Fibroblast of skin of left quadriceps (primary cell): Measurements from ENCODE around the gene DEFB125.
"Not testable (repeated sequence)": the region's sequence is repeated elsewhere in the genome, so short reads cannot be mapped to it uniquely, and the experiment has no call there.

Experiments used
- DNase-seq, 2 experiments: peaks; one replicate each; pipeline ENCODE4 v3.0.0-alpha.2; 2013; ENCODE audit warnings: low read depth in 2 of 2

DEFB125 gene, protein sequence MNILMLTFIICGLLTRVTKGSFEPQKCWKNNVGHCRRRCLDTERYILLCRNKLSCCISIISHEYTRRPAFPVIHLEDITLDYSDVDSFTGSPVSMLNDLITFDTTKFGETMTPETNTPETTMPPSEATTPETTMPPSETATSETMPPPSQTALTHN

DNA sequence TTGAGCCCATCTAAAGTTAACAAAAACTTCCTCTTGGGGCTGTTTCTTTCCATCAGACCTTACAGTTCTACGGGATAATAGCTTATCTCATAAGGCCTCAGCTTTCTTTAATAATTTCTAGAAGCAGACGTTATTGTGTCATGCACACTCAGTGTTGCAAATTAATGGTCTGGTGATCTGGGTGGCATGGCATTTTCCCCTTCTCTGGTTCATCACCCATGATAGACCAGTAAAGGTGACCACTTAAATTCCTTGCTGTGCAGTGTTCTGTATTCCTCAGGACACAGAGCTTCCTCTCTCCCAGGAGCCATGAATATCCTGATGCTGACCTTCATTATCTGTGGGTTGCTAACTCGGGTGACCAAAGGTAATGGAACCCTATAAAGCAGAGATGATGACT lies at the start of gene DEFB125:
Gene DEFB125, plus strand, starts transcription at position 272 of the 400 bp plus-strand sequence. Its CDS starts 38 bp downstream, at position 310.
- DNase-seq = no peak

DNA sequence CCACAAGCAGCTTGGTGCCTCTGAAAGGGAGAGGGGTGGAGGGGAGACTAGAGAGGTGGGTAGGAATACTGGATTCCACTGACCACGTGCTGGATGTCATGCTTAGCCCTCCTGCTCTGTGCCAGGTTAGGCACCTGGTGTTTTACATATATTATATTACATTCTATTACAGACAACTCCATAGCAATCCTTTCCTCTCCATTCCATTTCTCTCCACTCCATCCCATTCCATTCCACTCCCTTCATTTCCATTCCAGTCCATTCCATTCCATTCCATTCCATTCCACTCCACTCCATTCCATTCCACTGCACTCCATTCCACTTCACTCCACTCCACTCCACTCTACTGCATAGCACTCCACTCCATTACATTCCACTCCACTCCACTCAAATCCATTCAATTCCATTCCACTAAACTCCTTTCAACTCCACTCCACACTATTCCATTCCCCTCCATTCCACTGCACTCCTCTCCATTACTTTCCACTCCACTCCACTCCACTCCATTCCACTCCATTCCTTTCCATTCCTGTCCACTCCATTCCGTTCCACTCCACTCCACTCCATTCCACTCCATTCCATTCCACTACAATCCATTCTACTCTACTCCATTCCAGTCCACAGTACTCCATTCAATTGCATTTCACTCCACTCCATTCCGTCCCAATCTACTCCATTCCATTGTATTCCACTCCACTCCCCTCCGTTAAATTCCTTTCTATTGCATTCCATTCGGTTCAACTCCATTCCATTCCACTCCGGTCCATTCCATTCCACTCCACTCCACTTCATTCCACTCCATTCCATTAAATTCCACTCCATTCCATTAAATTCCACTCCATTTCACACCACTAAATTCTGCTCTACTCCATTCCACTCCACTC lies 27.2 kb upstream of the DEFB125 start:
- DNase-seq = no peak

DNA sequence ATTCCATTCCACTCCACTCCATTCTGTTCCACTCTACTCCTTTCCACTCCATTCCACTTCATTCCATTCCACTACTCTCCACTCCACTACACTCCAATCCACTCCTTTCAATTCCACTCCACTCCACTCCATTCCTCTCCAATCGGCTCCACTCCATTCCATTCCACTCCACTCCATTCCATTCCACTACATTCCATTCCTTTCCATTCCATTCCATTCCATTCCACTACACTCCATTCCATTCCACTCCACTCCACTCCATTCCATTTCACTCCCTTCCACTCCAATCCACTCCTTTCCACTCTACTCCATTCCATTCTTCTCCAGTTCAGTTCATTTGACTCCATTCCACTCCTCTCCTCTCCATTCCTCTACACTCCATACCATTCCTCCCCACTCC lies 26.2 kb upstream of the DEFB125 start:
- DNase-seq = no peak

DNA sequence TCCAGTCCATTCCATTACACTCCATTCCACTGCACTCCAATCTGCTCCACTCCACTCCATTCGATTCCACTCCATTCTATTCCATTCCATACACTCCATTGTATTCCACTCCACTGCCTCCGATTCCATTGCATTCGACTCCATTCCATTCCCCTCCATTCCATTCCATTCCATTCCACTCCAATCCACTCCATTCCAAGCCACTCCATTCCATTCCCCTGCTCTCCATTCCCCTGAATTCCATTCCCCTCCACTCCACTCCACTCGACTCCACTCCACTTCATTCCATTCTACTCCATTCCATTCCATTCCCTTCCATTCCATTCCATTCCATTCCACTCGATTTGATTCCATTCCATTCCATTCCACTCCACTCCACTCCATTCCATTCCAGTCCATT lies 25.7 kb upstream of the DEFB125 start:
- no peak for DNase-seq

DNA sequence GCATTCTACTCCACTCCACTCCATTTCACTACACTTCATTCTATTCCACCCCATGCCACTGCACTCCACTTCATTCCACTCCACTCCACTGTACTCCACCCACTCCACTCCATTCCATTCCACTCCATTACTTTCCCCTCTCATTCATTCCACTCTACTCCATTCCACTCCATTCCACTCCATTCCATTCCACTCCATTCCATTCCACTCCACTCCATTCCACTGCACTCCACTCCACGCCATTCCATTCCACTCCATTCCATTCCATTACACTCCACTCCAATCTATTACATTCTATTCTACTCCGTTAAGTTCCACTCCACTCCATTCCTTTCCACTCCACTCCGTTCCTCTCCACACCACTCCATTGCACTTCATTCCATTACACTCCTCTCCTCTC lies 25.0 kb upstream of the DEFB125 start:
- no peak for DNase-seq

DNA sequence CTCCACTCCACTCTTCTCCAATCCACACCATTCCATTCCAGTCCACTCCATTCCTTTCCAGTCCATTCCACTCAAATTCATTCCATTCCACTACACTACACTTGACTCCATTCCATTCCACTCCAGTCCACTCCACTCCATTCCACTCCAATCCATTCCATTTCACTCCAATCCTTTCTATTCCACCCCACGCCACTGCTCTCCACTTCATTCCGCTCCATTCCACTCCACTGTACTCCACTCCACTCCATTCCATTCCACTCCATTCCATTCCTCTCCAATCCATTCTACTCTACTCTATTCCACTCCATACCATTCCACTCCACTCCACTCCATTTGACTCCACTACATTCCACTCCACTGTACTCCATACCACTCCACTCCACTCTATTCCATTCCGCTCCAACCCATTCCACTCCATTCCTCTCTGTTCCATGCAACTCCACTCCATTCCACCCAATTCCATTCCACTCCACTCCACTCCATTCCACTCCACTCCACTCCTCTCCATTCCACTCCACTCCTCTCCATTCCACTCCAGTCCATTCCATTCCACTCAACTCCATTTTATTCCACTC lies 23.4 kb upstream of the DEFB125 start:
- DNase-seq = no peak

DNA sequence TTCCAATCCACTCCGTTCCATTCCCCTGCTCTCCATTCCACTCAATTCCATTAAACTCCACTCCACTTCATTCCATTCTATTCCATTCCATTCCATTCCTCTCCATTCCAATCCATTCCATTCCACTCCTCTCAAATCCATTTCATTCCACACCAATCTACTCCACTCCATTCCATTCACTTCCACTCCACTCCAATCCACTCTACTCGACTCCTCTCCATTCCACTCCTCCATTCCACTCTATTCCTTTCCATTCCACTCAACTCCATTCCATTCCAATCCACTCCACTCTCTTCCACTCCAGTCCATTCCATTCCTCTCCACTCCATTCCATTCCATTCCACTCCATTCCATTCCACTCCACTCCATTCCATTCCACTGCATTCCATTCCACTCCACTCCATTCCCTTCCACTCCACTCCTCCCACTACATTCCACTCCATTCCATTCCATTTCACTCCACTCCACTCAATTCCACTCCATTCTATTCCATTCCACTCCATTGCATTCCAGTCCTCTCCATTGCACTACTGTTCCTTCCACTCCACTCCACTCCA lies 22.6 kb upstream of the DEFB125 start:
- no peak for DNase-seq

DNA sequence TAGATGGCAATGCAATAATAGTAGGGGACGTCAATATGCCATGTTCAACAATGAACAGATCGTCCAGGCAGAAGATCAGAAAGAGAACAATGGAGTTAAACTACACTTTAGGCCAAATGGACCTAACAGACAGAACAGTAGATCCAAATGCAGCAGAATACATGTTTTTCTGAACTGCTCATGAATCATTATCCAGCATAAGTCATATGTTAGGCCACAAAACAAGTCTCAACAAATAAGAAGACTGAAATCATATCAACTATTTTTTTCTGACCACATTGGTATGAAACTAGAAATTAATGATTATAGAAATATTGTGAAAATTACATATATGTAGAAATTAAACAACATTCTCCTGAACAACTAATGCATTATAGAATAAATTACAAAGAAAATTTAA lies 10.2 kb upstream of the DEFB125 start:
- no peak for DNase-seq

DNA sequence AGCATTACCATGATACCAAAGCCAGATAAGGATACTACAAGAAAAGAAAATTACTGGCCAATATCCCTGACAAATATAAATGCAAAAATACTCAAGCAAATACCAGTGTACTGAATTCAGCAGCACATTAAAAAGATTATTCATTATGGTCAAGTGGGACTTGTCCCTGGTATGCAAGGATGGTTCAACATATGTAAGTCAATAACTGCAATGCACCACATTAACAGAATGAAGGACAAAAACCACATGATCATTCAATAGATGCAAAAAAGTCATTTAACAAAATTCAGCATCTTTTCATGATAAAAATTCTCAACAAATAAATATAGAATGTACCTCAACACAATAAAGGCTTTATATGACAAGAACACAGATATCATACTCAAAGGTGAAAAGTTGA lies 9.1 kb upstream of the DEFB125 start:
- no peak for DNase-seq

DNA sequence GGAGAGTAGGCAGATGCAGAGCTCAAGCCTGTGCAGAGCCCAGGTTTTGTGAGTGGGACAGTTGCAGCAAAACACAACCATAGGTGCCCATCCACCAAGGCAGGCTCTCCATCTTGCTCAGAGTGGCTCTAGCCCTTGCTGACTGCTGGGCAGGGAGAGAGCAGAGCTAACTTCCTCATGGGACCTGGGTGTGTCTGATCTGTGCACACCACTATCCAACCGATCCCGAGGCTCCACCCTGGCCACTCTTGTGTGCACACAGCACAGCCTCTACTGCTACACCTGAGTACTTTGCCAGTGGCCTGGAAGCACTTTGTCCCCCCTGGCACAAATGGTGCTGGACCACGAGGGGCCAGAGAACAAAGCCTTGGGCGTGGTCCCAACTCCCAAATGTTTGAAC lies 7.9 kb upstream of the DEFB125 start:
- no peak for DNase-seq

DNA sequence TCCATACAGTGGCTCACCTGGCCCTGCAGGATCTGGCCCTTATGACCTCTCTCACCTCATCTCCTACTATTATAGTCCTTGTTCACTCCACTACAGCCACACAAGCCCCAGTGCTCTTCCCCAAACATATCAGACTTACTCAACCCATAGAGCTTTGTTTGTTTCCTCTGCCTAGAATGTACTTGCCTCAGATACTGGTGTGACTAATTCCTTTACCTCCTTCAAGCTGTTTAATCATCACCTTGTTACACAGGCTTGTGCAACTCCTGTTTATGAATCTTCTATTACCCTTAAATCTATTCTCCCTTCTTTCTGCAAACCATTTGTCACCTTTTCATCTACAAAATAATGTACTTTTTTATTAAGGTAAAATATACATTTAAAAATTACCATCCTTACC lies 3.2 kb downstream of the DEFB125 start:
- no peak for DNase-seq

DNA sequence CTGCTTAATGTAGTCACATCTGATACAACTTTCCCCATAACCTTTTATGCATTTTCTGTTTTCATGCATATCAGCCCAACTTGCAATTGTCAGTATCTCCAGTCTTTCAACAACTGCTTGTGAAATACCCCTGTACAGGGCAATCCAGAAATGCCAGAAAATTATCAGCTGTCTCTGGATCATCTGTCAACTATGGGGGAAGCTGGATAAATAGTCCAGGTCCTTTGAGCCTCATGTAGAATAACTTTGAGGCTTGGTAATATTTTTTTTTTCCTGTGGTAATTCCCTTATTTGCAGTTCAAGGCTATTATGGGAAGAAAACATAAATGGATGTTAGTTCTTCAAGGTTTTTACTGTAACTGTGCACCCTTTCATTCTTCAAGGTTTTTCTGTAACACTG lies 6.2 kb downstream of the DEFB125 start:
- DNase-seq = no peak

DNA sequence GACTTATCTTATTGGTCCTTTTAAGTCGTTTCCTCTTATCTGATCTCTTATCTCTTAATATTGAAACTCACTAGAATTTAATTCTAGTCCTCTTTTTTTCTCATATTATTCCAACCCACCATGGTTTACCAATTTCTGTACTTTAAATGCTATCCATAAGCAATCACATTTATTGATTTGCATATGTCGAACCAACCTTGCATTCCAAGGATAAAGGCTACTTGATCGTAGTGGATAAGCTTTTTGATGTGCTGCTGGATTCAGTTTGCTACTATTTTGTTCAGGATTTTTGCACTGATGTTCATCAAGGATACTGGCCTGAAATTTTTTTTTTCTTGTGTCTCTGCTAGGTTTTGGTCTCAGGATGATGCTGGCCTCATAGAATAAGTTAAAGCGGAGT lies 7.7 kb downstream of the DEFB125 start:
- no peak for DNase-seq

DNA sequence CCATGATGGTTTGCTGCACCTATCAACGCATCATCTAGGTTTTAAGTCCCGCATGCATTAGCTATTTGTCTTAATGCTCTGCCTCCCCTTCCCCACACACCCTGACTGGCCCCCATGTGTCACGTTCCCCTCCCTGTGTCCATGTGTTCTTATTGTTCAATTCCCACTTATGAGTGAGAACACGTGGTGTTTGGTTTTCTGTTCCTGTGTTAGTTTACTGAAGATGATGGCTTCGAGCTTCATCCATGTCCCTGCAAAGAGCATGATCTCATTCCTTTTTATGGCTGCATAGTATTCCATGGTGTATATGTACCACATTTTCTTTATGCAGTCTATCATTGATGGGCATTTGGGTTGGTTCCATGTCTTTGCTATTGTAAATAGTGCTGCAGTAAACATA lies 10.2 kb downstream of the DEFB125 start:
- not testable (repeated sequence) for DNase-seq

DNA sequence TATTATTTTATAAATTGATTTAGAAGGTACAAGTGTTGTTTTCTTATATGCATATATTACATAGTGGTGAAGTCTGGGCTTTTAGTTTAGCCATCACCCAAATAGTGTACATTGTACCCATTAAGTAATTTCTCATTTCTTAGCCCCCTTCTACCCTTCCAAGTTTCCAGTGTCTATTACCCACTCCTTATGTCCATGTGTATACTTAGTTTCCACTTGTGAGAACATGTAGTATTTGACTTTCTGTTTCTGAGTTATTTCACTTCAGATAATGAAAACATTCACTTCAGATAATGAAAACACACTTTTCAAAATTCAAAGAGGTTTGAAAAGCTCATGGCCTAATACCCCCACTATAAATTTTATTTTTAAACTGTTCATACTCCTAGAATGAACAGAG lies 14.5 kb downstream of the DEFB125 start:
- DNase-seq = no peak

DNA sequence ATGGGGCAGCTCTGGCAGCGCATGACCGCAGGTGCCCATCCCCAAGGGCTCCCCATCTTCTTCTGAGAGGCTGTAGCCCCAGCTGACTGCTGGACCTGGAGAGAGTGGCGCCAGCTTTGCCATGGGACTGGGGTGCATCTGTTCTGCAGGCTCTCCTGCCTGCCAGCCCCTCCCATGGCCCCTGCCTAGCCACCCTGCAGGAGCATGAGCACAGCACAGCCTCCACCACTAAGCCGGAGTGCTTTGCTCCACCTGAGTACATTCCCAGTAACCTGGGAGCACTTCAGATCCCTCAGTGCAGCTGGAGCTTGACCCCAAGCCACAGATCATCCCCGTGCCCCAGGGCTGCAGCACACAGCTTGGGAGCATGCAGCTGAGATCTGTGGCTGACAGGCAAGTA lies 16.0 kb downstream of the DEFB125 start:
- no peak for DNase-seq

DNA sequence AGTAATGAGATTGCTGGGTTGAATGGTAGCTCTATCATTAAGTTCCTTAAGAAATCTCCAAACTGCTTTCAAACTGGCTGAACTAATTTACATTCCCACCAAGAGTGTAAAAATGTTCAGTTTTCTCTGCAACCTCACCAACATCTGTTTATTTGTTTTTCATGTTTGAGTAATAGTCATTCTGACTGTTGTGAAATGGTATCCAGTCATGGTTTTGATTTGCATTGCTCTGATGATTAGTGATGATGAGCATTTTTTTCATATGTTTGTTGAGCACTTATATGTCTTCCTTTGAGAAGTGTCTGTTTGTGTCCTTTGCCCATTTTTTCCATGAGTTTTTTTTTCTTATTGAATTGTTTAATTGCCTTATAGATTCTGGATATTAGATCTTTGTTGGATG lies 24.9 kb downstream of the DEFB125 start:
- DNase-seq = no peak

DNA sequence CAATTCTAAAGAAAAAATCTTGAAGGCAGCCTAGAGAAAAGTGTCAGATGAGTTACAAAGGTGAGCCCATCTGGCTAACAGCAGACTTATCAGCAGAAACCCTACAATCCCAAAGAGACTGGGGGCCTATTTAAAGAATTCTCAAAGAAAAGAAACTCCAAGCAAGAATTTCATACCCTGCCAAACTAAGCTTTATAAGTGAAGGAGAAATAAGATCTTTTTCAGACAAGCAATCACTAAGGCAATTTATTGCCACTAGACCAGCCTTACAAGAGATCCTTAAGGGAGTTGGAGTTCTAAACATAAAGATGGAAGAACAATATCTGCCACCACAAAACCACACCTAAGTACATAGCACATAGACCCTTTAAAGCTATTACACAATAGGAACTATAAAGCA lies 30.0 kb downstream of the DEFB125 start:
- DNase-seq = no peak

DNA sequence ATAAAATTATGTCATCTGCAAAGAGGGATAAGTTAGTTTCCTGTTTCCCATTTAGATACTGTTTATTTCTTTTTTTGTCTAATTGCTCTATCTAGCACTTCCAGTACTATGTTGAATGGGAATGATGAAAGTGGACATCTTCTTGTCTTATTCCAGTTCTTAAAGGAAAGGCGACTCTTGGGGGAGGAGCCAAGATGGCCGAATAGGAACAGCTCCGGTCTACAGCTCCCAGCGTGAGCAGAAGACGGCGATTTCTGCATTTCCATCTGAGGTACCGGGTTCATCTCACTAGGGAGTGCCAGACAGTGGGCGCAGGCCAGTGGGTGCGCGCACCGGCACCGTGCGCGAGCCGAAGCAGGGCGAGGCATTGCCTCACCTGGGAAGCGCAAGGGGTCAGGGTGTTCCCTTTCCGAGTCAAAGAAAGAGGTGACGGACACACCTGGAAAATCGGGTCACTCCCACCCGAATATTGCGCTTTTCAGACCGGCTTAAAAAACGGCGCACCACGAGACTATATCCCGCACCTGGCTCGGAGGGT lies 42.4 kb downstream of the DEFB125 start:
- not testable (repeated sequence) for DNase-seq

DNA sequence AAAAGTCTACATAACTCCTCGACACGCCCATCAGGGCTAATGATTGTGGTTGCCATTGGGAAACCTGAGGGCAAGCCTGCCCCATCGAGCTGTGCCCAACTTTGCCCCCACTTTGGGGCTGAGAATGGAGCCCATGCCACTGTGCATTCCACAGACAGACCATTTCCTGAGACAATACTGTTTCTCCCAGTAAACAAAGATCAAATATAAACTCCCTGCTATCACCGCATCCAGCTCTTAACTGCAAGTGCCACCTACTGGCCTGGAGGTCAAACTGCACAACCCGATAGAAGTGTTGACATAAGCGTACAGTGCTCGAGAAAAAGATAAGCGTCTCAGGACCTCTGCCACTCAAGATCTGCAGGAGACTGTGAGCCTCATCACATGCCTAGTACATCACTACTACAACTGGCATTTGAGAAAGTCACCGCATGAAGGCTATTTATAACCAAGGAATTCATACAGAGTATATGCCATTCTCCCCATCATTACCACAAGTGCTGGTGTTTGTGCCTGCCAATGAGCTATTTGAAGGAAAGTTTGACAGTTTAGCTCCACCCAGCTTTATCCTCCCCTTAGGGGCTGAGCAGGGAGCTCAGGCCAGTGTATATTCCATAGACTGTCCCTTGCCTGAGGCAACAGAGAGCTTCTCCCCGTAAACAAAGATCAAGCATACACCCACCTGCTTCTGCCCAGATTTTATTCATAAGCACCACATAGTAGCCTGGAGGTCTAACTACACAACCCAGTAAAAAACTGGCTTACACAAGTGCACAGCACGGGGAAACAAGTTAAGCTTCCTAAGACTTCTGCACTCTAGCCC lies 50.4 kb downstream of the DEFB125 start:
- DNase-seq = no peak

DNA sequence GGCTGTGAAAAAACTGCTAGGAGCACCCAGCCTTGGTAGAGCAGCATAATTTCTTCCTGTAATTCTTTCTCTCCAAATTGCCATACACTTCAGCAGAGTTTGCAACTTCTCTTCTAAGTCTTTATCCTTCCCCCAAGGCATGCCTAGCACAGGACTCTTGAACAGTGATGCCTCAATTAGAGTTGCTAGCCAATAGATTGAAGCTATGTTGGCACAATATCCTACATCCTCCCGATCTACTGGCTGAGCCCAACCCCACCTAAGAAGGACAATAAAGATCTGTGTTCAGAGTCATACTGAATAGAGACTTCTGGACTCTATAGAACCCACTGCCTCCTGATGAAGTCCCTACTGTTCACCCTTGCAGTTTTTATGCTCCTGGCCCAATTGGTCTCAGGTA lies 54.8 kb downstream of the DEFB125 start, which contains the start of gene DEFB126:
Gene DEFB126, plus strand, starts transcription at position 301 of the 400 bp plus-strand sequence. Its CDS starts 39 bp downstream, at position 340.
- no peak for DNase-seq

DNA sequence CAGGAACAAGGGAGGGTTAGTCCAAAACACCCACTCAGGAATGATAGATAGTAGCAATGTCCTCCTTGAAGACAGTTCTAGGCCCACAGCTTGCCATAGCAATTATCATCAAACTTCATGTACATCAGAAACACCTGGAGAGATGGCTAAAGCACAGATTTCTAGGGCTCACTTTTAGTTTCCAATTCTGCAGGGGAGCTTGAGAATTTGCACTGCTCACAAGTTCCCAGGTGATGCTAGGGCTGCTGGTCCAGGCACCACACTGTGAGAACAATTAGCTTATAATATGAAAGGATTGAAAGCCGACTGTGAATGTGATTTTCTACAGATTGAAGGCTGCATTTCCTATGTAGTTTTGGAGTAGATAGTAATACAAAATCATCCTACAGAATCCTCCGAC lies 58.4 kb downstream of the DEFB125 start:
- no peak for DNase-seq
